Vagina (tissue), 2 donors: ENCODE data around the gene URI1. TPM values are rescaled to one million over a fixed set of nuclear protein-coding genes. Genes with fewer than 3 reads are reported as not detected.

Experiments
- DNase-seq, 2 donors: peaks; one replicate each; pipeline ENCODE4 v3.0.0-alpha.2; 2017; ENCODE audit errors: extremely low spot score in 2 of 2
- H3K27ac ChIP-seq: fragments of 200-600 bp; sonication (generic); one replicate; pipeline ENCODE4 v1.5.1; 2019
- H3K27me3 ChIP-seq: fragments of 200-600 bp; sonication (generic); one replicate; pipeline ENCODE4 v1.5.1; 2019
- H3K36me3 ChIP-seq, 2 donors: fragments of 200-600 bp; sonication (generic); one replicate each; pipeline ENCODE4 v1.5.1; 2017 to 2019
- H3K4me1 ChIP-seq: fragments of 200-600 bp; sonication (generic); one replicate; pipeline ENCODE4 v1.5.1; 2019
- H3K4me3 ChIP-seq, 2 donors: fragments of 200-600 bp; sonication (generic); 1 replicate in 1 of 2; 2 replicates in 1 of 2; pipeline ENCODE4 v1.5.1; 2016 to 2019
- H3K9me3 ChIP-seq: fragments of 200-600 bp; sonication (generic); one replicate; pipeline ENCODE4 v1.5.1; 2019
- CTCF ChIP-seq, 3 experiments: fragments of 450-650 bp in 2 of 3; fragments of 200-600 bp in 1 of 3; sonication (generic) in 1 of 3; IDR thresholded peaks; one replicate each; pipeline ENCODE4 v1.5.1; 2017 to 2019; ENCODE audit warnings: antibody characterized with exemption in 3 of 3, mild to moderate bottlenecking in 2 of 3, moderate library complexity in 2 of 3
- POLR2A ChIP-seq, 2 donors: fragments of 450-650 bp; IDR thresholded peaks; one replicate each; pipeline ENCODE4 v1.6.1; 2017; ENCODE audit warnings: antibody characterized with exemption in 2 of 2, mild to moderate bottlenecking in 2 of 2, moderate library complexity in 2 of 2
- POLR2AphosphoS5 ChIP-seq, 2 donors: sonication (generic); formaldehyde crosslinking; IDR thresholded peaks; one replicate each; pipeline ENCODE4 v1.9.0; 2017; ENCODE audit warnings: antibody characterized with exemption in 2 of 2, mild to moderate bottlenecking in 2 of 2, low read depth in 1 of 2; ENCODE audit not compliant: insufficient read depth in 1 of 2
- intact Hi-C: fragments of 100-400 bp; cut with DNase I; formaldehyde crosslinking; loops from one replicate; pipeline ENCODE4 v1.15.1; 2023
- total RNA-seq: library from RNA; depleted of rRNA; stranded (reverse); fragments of >200 nt; gene quantifications from one replicate; pipeline ENCODE4 v1.2.3, GENCODE V29; 2016

The URI1 gene
- total RNA-seq, 1 donor from 2014 or later, result 39.8 TPM

DNA sequence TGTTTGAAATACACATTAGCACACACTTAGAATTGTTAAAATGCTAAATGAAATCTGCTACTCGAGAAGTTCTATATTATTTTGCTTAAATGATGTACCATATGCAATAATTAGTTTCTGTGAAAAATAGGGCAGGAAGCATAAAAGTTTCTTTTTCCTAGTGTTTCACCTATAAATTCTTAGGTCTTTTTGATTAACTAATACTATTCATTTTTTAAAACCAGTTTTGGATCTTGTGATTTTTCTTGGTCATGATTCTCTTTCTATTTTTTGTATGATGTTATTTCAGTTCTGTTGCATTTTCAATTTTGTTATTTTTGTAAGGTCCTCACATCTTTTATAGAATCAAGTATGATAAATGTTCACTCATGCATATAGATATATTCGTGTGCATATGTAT lies 66.1 kb downstream of the URI1 start:
- H3K27me3 ChIP-seq, result no peaks in the 10 kb centered on the region
- peaks cover 0 to 30% of the 10 kb centered on the region in 2 donors for H3K36me3 ChIP-seq
- H3K4me3 ChIP-seq, result no peak overlapping the region
- DNase-seq, result no peak
- H3K4me1 ChIP-seq, result peaks cover 8% of the 10 kb centered on the region
- H3K9me3 ChIP-seq, result no peaks in the 10 kb centered on the region
- no peak for TF ChIP-seq CTCF (IDR thresholded peaks at IDR 0.05)
- no peak for TF ChIP-seq POLR2AphosphoS5 (IDR thresholded peaks at IDR 0.05; ENCODE audit: insufficient read depth in 1 of 2, low read depth in 1 of 2)
- no peak for TF ChIP-seq POLR2A (IDR thresholded peaks at IDR 0.05)
- intact Hi-C loops, result no loop called here
- H3K27ac ChIP-seq, result no peak overlapping the region

DNA sequence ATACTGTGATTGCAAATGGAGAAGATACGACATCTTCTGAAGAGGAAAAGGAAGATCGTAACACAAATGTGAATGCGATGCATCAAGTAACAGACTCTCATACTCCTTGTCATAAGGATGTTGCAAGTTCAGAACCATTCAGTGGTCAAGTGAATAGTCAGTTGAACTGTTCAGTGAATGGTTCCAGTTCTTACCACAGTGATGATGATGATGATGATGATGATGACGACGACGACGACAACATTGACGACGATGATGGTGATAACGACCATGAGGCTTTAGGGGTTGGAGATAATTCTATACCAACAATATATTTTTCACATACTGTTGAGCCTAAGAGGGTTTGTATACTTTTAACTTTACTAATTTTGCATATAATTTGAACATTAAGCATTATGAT lies 67.0 kb downstream of the URI1 start:
- no peak for DNase-seq
- Histone ChIP-seq H3K4me3 (no peak overlapping the region), H3K27me3 (no peaks in the 10 kb centered on the region), H3K4me1 (peaks cover 8% of the 10 kb centered on the region), H3K27ac (no peak overlapping the region), H3K36me3 (peaks cover 0 to 35% of the 10 kb centered on the region in 2 donors), H3K9me3 (no peaks in the 10 kb centered on the region)
- intact Hi-C loops, result no loop called here
- TF ChIP-seq POLR2A (IDR thresholded peaks at IDR 0.05) (no peak), POLR2AphosphoS5 (IDR thresholded peaks at IDR 0.05; ENCODE audit: insufficient read depth in 1 of 2, low read depth in 1 of 2) (no peak), CTCF (IDR thresholded peaks at IDR 0.05) (no peak)

GRCh38 chr19:30011051-30011578 lies 69.1 kb downstream of the URI1 start:
- no peak for DNase-seq
- Histone ChIP-seq H3K4me1 (no peaks in the 10 kb centered on the region), H3K27me3 (no peaks in the 10 kb centered on the region), H3K9me3 (no peaks in the 10 kb centered on the region), H3K27ac (no peak overlapping the region), H3K36me3 (peaks cover 0 to 46% of the 10 kb centered on the region in 2 donors), H3K4me3 (no peak overlapping the region)
- no peak for TF ChIP-seq POLR2A (IDR thresholded peaks at IDR 0.05)
- TF ChIP-seq POLR2AphosphoS5 (IDR thresholded peaks at IDR 0.05; ENCODE audit: insufficient read depth in 1 of 2, low read depth in 1 of 2), result no peak
- no peak for TF ChIP-seq CTCF (IDR thresholded peaks at IDR 0.05)
- intact Hi-C loops, result no loop called here

- no peaks in the 10 kb centered on the region for H3K9me3 ChIP-seq
- no peak overlapping the region for H3K27ac ChIP-seq
- H3K27me3 ChIP-seq, result no peaks in the 10 kb centered on the region
- DNase-seq, result no peak
- peaks cover 0 to 45% of the 10 kb centered on the region in 2 donors for H3K36me3 ChIP-seq
- intact Hi-C loops, result no loop called here
- no peaks in the 10 kb centered on the region for H3K4me1 ChIP-seq
- H3K4me3 ChIP-seq, result no peak overlapping the region
- TF ChIP-seq POLR2A (IDR thresholded peaks at IDR 0.05), result no peak
- TF ChIP-seq CTCF (IDR thresholded peaks at IDR 0.05), result no peak
- TF ChIP-seq POLR2AphosphoS5 (IDR thresholded peaks at IDR 0.05; ENCODE audit: insufficient read depth in 1 of 2, low read depth in 1 of 2), result no peak
These were observed 72.7 kb downstream of the URI1 start for GRCh38 chr19:30014770-30015169.

GRCh38 chr19:30017172-30017571 lies 75.1 kb downstream of the URI1 start:
- Histone ChIP-seq H3K9me3 (no peaks in the 10 kb centered on the region), H3K4me3 (no peak overlapping the region), H3K27ac (no peak overlapping the region), H3K36me3 (peaks cover 0 to 33% of the 10 kb centered on the region in 2 donors), H3K4me1 (no peaks in the 10 kb centered on the region), H3K27me3 (no peaks in the 10 kb centered on the region)
- no peak for TF ChIP-seq POLR2A (IDR thresholded peaks at IDR 0.05)
- no peak for TF ChIP-seq POLR2AphosphoS5 (IDR thresholded peaks at IDR 0.05; ENCODE audit: insufficient read depth in 1 of 2, low read depth in 1 of 2)
- no peak for TF ChIP-seq CTCF (IDR thresholded peaks at IDR 0.05)
- intact Hi-C loops, result no loop called here
- no peak for DNase-seq
